Measurements from ENCODE around the gene LTB4R.

Gene LTB4R

DNA sequence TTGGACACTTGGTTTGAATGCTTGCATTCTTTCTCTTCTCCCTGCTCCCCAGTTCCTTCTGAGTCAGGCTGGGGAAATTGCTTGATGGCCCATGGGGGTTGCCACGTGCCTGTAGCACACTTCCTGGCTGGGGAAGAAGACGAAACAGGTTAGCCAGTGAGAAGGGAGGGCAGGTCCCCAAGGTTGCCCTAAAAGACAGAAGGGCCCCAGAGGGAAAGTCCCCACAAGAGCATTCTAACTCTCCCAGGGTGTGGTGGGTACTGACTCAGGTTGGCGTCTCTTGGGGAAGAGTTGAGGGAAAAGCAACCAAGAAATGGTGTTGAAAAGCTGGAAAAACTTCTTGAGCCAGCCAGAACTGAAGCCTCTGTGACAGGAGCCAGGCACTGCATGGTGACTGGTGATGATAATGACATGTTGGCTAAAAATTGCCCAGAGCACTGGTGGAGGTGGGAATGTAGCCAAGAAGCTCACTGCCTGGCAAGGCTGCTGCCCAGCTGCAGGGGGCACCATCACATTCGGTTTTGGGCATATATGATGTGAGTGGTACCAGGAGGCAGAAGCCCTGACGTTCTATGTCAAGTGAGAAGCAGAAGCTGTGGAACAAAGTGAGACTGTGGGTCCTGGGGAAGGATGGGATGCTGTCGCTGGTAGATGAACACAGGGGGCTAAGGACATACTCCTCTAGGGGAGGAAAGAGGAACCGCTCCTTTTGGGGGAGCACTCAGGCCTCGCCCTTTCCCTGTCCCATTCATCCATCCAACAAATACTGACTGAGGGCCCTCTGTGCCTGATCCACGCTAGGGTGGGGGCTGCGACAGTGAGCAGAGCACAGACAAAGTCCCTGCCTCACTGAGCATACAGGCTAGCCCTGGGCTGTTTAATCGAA is 31.8 kb upstream of the LTB4R start:
- H3K4me1 ChIP-seq (ENCODE audit: low read length): peaks cover 35% of the 10 kb centered on the region
- no peaks in the 10 kb centered on the region for H3K9me3 ChIP-seq (ENCODE audit: insufficient read depth, low read length)
- no peak overlapping the region for H3K4me3 ChIP-seq (ENCODE audit: low read length)
- H3K4me2 ChIP-seq (ENCODE audit: low read length): peak overlapping the region; percentile 53
- no peak overlapping the region for H3K9ac ChIP-seq (ENCODE audit: low read length)
- H3K36me3 ChIP-seq (replicated peaks; ENCODE audit: low read depth, low read length): no peaks in the 10 kb centered on the region
- peak overlapping the region; percentile 17; the same call in 1 of the 2 replicates for H3K27ac ChIP-seq (ENCODE audit: low read length)
- peak; percentile 62 for TF ChIP-seq CTCF (IDR thresholded peaks at IDR 0.05; ENCODE audit: low read depth, low read length)
- no peak for TF ChIP-seq EZH2phosphoT487 (IDR thresholded peaks at IDR 0.05; ENCODE audit: low read depth)
- H3K79me2 ChIP-seq (ENCODE audit: low read length): no peaks in the 10 kb centered on the region
- 0 out of 2 replicates have a peak overlapping the region, but pooled peaks have one; percentile 1 for H2AFZ ChIP-seq (ENCODE audit: low read depth, low read length)
- H4K20me1 ChIP-seq (ENCODE audit: insufficient read depth, low read length): no peaks in the 10 kb centered on the region
- no peaks in the 10 kb centered on the region for H3K27me3 ChIP-seq (ENCODE audit: low read depth, low read length)

- no peaks in the 10 kb centered on the region for H3K79me2 ChIP-seq (ENCODE audit: low read length)
- no peak overlapping the region for H3K4me3 ChIP-seq (ENCODE audit: low read length)
- peaks cover 30% of the 10 kb centered on the region for H3K4me1 ChIP-seq (ENCODE audit: low read length)
- no peak overlapping the region for H2AFZ ChIP-seq (ENCODE audit: low read depth, low read length)
- no peaks in the 10 kb centered on the region for H3K27me3 ChIP-seq (ENCODE audit: low read depth, low read length)
- no peaks in the 10 kb centered on the region for H3K9me3 ChIP-seq (ENCODE audit: insufficient read depth, low read length)
- no peak overlapping the region for H3K9ac ChIP-seq (ENCODE audit: low read length)
- no peaks in the 10 kb centered on the region for H4K20me1 ChIP-seq (ENCODE audit: insufficient read depth, low read length)
- H3K27ac ChIP-seq (ENCODE audit: low read length): no peak overlapping the region
- TF ChIP-seq EZH2phosphoT487 (IDR thresholded peaks at IDR 0.05; ENCODE audit: low read depth) (no peak), CTCF (IDR thresholded peaks at IDR 0.05; ENCODE audit: low read depth, low read length) (no peak)
- H3K4me2 ChIP-seq (ENCODE audit: low read length): no peak overlapping the region
- H3K36me3 ChIP-seq (replicated peaks; ENCODE audit: low read depth, low read length): no peaks in the 10 kb centered on the region
Observed at GRCh38 chr14:24280797-24281460, 30.4 kb upstream of the LTB4R start.

DNA sequence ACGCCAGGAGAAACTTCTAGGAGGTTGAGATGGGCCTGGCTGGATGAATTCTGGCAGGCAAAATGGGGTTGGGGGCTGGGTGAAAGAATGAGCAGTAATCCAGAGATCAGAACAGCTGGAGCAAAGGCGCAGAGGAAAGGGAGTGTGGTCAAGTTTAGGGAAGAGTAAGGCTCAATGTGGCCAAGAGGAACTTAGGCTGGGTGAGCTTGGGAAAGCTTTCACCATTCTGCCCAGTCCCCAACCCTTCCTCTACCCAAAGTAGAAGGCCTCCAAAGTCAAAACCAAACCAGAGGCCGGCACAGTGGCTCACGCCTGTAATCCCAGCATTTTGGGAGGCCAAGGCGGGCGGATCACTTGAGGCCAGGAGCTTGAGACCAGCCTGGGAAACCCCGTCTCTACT is 29.7 kb upstream of the LTB4R start:
- TF ChIP-seq EZH2phosphoT487 (IDR thresholded peaks at IDR 0.05; ENCODE audit: low read depth) (no peak), CTCF (IDR thresholded peaks at IDR 0.05; ENCODE audit: low read depth, low read length) (no peak)
- Histone ChIP-seq H4K20me1 (ENCODE audit: insufficient read depth, low read length) (no peaks in the 10 kb centered on the region), H3K9ac (ENCODE audit: low read length) (no peak overlapping the region), H3K4me1 (ENCODE audit: low read length) (peaks cover 30% of the 10 kb centered on the region), H3K36me3 (replicated peaks; ENCODE audit: low read depth, low read length) (no peaks in the 10 kb centered on the region), H3K27me3 (ENCODE audit: low read depth, low read length) (no peaks in the 10 kb centered on the region), H3K4me2 (ENCODE audit: low read length) (no peak overlapping the region), H3K9me3 (ENCODE audit: insufficient read depth, low read length) (no peaks in the 10 kb centered on the region), H3K79me2 (ENCODE audit: low read length) (no peaks in the 10 kb centered on the region), H3K27ac (ENCODE audit: low read length) (no peak overlapping the region), H2AFZ (ENCODE audit: low read depth, low read length) (no peak overlapping the region), H3K4me3 (ENCODE audit: low read length) (no peak overlapping the region)

DNA sequence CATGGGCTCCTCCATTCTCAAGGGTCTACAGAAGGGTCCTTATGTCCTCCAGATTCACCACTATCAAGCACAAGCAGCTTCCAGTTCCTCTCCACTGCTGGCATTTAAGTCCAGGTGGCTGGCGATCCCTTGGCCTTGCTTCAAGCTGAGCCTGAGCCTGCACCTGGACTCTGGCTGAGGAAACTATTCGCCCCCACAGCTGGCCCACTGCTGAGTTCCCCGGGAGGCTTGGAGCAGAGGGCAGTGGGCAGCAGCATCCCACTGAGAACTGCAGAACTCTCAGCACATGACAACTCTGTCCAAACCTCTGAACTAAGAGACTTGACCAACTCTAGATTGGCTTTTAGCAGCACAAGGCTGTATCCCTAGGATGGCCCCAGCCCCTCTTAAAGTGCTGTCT is 28.6 kb upstream of the LTB4R start:
- Histone ChIP-seq H3K27me3 (ENCODE audit: low read depth, low read length) (peaks cover 7% of the 10 kb centered on the region), H3K9ac (ENCODE audit: low read length) (no peak overlapping the region), H3K36me3 (replicated peaks; ENCODE audit: low read depth, low read length) (no peaks in the 10 kb centered on the region), H2AFZ (ENCODE audit: low read depth, low read length) (no peak overlapping the region), H3K4me1 (ENCODE audit: low read length) (peaks cover 27% of the 10 kb centered on the region), H3K79me2 (ENCODE audit: low read length) (no peaks in the 10 kb centered on the region), H3K4me3 (ENCODE audit: low read length) (no peak overlapping the region), H3K4me2 (ENCODE audit: low read length) (no peak overlapping the region), H3K9me3 (ENCODE audit: insufficient read depth, low read length) (no peaks in the 10 kb centered on the region), H4K20me1 (ENCODE audit: insufficient read depth, low read length) (no peaks in the 10 kb centered on the region), H3K27ac (ENCODE audit: low read length) (no peak overlapping the region)
- TF ChIP-seq CTCF (IDR thresholded peaks at IDR 0.05; ENCODE audit: low read depth, low read length) (no peak), EZH2phosphoT487 (IDR thresholded peaks at IDR 0.05; ENCODE audit: low read depth) (no peak)

Measured in OCI-LY3 (cell line).